GM12891 (cell line): ENCODE data around the gene UTP14C. TPM values are rescaled to one million over a fixed set of nuclear protein-coding genes. Genes with fewer than 3 reads are reported as not detected.
"Not testable (repeated sequence)": the region's sequence is repeated elsewhere in the genome, so short reads cannot be mapped to it uniquely, and the experiment has no call there.

Experiments used
- DNase-seq: peaks from one replicate; pipeline ENCODE4 v3.0.0; 2011; ENCODE audit warnings: low spot score; ENCODE audit not compliant: insufficient read length
- FAIRE-seq: peaks from 2 replicates; lab custom pipeline; 2011; peaks lifted over from hg19 to GRCh38; lab: Jason Lieb, UNC
- PAX5 ChIP-seq: IDR thresholded peaks from 2 replicates; pipeline ENCODE4 v1.6.1; 2011; ENCODE audit warnings: low read length, moderate library complexity, mild to moderate bottlenecking; ENCODE audit not compliant: insufficient read depth, severe bottlenecking
- POLR2A ChIP-seq: IDR thresholded peaks from 2 replicates; pipeline ENCODE4 v1.6.1; 2011; ENCODE audit warnings: low read depth, low read length, control low read depth
- POLR2AphosphoS5 ChIP-seq: IDR thresholded peaks from 2 replicates; pipeline ENCODE4 v1.6.1; 2011; ENCODE audit warnings: low read depth, low read length, control low read depth
- POU2F2 ChIP-seq: IDR thresholded peaks from 2 replicates; pipeline ENCODE4 v1.6.1; 2011; ENCODE audit warnings: low read depth, mild to moderate bottlenecking, control low read depth, low read length, moderate library complexity
- SPI1 ChIP-seq: IDR thresholded peaks from 2 replicates; pipeline ENCODE4 v1.6.1; 2011; ENCODE audit warnings: low read depth, low read length, control low read depth
- TAF1 ChIP-seq: IDR thresholded peaks from 2 replicates; pipeline ENCODE4 v1.6.1; 2011; ENCODE audit warnings: low read depth, low read length, control low read depth
- polyA plus RNA-seq: library from polyadenylated mRNA; unstranded; fragments of >200 nt; gene quantifications from one replicate; pipeline ENCODE4 v1.2.1, GENCODE V29; 2012; ENCODE audit warnings: low read depth, missing spikeins, inconsistent platforms; ENCODE audit not compliant: missing spikeins

Gene UTP14C, protein sequence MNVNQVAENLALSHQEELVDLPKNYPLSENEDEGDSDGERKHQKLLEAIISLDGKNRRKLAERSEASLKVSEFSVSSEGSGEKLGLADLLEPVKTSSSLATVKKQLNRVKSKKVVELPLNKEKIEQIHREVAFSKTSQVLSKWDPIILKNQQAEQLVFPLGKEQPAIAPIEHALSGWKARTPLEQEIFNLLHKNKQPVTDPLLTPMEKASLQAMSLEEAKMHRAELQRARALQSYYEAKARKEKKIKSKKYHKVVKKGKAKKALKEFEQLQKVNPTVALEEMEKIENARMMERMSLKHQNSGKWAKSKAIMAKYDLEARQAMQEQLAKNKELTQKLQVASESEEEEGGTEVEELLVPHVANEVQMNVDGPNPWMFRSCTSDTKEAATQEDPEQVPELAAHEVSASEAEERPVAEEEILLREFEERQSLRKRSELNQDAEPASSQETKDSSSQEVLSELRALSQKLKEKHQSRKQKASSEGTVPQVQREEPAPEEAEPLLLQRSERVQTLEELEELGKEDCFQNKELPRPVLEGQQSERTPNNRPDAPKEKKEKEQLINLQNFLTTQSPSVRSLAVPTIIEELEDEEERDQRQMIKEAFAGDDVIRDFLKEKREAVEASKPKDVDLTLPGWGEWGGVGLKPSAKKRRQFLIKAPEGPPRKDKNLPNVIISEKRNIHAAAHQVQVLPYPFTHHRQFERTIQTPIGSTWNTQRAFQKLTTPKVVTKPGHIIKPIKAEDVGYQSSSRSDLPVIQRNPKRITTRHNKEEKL
- polyA plus RNA-seq, result 2.4 TPM

- TF ChIP-seq POU2F2, result no peak
- no peak for TF ChIP-seq PAX5
- no peak for TF ChIP-seq POLR2AphosphoS5
- no peak for TF ChIP-seq TAF1
- no peak for TF ChIP-seq POLR2A
- no peak for TF ChIP-seq SPI1
- no peak for DNase-seq
- no peak for FAIRE-seq
Observed at GRCh38 chr13:52024481-52024880, at the start of gene UTP14C. UTP14C (plus strand) TSS chr13:52024691; CDS start chr13:52028805, 4,114 bp downstream.

DNA sequence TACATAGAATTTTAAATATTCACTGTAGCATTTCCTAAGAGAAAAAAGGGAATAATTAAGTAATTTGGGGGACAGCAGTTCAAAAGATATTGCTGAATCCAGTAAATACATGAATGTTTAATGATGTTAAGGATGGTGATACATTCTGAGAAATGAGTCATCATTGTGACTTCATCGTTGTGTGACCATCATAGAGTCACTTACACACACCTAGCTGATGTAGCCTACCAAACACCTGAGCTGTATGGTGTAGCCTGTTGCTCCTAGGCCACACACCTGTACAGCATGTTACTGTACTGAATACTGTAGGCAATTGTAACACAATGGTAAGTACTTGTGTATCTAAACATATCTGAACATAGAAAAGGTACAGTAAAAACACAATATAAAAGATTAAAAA, 48.1 kb upstream of the UTP14C start:
- no peak for TF ChIP-seq SPI1
- TF ChIP-seq PAX5, result no peak
- no peak for TF ChIP-seq POLR2AphosphoS5
- TF ChIP-seq POLR2A, result no peak
- no peak for TF ChIP-seq TAF1
- no peak for TF ChIP-seq POU2F2
- no peak for FAIRE-seq
- no peak for DNase-seq

GRCh38 chr13:51976890-51977289, 47.6 kb upstream of the UTP14C start:
- no peak for DNase-seq
- FAIRE-seq, result no peak
- no peak for TF ChIP-seq POU2F2
- no peak for TF ChIP-seq SPI1
- no peak for TF ChIP-seq POLR2A
- no peak for TF ChIP-seq PAX5
- no peak for TF ChIP-seq TAF1

DNA sequence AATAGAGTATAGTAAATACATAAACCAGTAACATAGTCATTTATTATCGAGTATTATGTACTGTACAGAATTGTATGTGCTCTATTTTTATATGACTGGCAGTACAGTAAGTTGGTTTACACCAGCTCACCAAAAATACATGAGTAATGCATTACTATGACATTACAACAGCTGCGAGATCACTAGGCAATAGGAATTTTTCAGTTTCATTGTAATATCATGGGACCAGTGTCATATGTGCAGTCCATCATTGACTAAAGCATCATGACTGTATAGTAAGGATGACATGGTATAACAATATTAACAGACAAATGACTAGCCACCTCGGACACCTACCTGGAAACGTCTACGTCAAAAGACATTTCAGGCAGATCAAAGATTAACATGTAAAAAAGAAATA, 46.9 kb upstream of the UTP14C start:
- FAIRE-seq (no peak), DNase-seq (no peak)
- TF ChIP-seq POLR2A (no peak), TAF1 (no peak)

GRCh38 chr13:51978796-51979556, 45.5 kb upstream of the UTP14C start:
- no peak for FAIRE-seq

DNA sequence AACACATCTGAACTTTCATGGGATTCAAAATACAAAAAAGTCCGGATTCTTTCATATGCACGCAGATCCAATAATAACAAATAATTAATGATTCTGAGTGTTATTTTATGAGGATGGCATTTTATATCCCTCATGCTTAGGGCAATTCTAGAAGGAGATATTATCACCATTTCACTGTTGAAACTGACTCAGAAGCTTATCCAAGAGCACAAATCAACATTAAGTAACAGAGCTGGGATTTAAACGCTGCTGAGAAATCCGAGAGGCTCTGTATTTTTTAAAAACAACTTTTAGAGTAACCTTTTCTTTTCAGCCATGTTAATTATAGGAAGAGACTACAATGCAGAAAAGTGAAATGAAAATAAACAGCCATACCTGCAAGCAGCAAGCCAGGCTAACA, 43.6 kb upstream of the UTP14C start:
- FAIRE-seq, result no peak
- TF ChIP-seq TAF1 (no peak), POLR2A (no peak), POLR2AphosphoS5 (no peak), PAX5 (no peak)
- DNase-seq, result no peak

More at GRCh38 chr13:51978796-51979556, 45.5 kb upstream of the UTP14C start:
- DNase-seq, result no peak
- no peak for TF ChIP-seq POU2F2
- no peak for TF ChIP-seq PAX5
- no peak for TF ChIP-seq POLR2AphosphoS5
- TF ChIP-seq POLR2A, result no peak
- TF ChIP-seq TAF1, result no peak
- no peak for TF ChIP-seq SPI1

GRCh38 chr13:51981355-51981754, 43.1 kb upstream of the UTP14C start:
- FAIRE-seq, result no peak
- no peak for TF ChIP-seq SPI1
- TF ChIP-seq PAX5, result no peak
- no peak for TF ChIP-seq POU2F2
- no peak for TF ChIP-seq POLR2AphosphoS5
- no peak for TF ChIP-seq POLR2A
- TF ChIP-seq TAF1, result no peak
- no peak for DNase-seq

GRCh38 chr13:51983292-51983691, 41.2 kb upstream of the UTP14C start:
- FAIRE-seq, DNase-seq: not testable (repeated sequence)

- FAIRE-seq, DNase-seq: not testable (repeated sequence)
Observed at GRCh38 chr13:51984904-51985303, 39.6 kb upstream of the UTP14C start.
